AG09309 (cell line): Measurements from ENCODE around the gene LRGUK.

Experiments used
- DNase-seq: peaks from one replicate; pipeline ENCODE4 v3.0.0-alpha.2; 2010; ENCODE audit warnings: low read depth
- H3K4me3 ChIP-seq: 2 replicates; pipeline ENCODE4 v1.5.1; 2011; ENCODE audit warnings: mild to moderate bottlenecking, low read depth, low read length, moderate library complexity; ENCODE audit not compliant: control insufficient read depth
- TF ChIP-seq, protein P1 (sequence below): IDR thresholded peaks from 2 replicates; pipeline ENCODE4 v1.5.1; 2011; ENCODE audit warnings: mild to moderate bottlenecking, low read depth, low read length, inconsistent platforms; ENCODE audit not compliant: insufficient read depth, control insufficient read depth; ENCODE audit errors: missing control alignments

LRGUK gene

DNA sequence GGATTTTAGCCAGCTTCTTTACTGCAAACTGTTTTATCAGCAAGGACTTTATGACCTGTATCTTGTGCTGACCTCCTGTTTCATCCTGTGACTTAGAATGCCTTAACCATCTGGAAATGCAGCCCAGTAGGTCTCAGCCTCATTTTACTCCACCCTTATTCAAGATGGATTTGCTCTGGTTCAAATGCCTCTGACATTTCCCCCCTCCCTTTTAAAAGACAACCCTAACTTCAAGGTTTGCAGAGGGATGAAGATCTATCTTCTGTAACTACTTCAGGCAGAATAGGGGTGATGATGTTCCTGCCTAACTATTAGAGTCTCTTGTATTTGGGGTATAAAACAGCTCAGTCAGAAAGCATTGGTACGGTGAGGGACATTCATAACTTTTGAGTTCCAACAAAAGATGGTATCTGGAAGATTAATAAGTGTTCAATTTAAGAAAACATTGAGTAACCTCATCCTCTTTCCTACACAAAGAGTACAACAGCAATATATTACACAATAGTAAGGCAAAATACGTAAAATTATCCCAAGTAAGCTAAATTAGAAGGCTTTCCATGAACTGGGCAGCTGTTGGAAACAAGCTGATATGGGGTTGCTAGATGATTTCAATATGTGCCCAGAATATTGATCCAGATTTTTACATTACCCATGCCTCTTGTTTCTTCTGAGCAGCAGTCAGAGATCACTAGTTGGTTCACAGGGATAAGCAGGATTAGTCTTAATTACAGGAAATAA lies 40.0 kb upstream of the LRGUK start:
- H3K4me3 ChIP-seq: no peak overlapping the region
- TF ChIP-seq, protein P1, sequence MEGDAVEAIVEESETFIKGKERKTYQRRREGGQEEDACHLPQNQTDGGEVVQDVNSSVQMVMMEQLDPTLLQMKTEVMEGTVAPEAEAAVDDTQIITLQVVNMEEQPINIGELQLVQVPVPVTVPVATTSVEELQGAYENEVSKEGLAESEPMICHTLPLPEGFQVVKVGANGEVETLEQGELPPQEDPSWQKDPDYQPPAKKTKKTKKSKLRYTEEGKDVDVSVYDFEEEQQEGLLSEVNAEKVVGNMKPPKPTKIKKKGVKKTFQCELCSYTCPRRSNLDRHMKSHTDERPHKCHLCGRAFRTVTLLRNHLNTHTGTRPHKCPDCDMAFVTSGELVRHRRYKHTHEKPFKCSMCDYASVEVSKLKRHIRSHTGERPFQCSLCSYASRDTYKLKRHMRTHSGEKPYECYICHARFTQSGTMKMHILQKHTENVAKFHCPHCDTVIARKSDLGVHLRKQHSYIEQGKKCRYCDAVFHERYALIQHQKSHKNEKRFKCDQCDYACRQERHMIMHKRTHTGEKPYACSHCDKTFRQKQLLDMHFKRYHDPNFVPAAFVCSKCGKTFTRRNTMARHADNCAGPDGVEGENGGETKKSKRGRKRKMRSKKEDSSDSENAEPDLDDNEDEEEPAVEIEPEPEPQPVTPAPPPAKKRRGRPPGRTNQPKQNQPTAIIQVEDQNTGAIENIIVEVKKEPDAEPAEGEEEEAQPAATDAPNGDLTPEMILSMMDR: no peak
- DNase-seq: no peak

DNA sequence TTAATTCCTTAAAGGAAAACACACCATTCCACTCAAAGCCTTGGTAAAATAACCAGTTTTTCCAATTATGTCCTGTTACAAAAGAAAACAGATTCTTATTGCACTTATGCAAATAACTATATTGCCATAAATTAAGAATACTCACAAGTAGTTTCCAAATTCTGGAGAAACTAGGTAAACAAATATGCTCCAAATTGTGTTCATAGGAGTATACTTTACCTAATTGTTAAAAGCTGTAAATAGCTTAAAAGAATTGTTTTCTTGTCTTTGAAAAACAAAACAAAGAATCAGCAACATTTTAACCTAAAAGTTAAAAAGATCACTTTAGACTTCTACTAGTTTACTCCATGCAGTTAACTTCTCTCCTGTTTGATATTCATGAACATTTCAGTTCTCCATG lies 38.9 kb upstream of the LRGUK start:
- DNase-seq: no peak
- no peak overlapping the region for H3K4me3 ChIP-seq
- TF ChIP-seq, protein P1: no peak

DNA sequence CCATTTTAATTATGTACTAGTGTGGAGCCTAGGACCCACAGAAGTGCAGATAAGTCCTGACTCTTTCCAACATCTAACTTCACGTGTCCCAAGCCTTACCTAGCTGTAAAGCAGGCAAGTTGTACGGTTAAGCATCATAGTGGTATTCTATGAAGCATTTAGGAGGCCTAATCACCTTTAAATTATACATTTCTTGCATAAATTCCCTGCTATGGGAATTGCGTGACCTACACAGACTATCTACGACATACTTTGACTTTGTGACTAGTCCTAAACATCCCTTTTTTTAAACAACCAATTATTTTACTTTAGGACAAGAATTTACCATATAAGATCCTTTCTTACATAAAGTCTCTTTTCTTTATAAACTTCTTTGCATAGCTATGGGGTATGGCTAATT lies 37.7 kb upstream of the LRGUK start:
- TF ChIP-seq, protein P1: no peak
- no peak for DNase-seq

DNA sequence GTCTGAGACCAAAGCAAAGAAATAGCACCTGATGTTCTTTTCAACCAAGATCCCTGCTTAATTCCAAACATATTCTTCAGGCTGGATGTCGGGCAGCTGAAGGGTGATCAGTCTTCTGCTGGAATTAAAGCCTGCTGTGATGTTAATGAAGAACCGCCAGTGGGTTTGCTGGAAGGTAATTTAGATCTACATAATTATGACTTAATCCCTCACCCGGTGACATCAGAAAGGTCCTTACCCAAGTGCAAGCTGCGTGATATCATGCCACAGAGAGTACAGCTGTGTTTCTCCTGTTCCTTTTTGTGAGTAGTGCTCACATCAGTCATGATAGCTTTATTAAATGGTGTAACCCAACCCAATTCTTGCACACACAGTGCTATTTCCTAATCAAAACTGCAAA lies 29.1 kb upstream of the LRGUK start:
- TF ChIP-seq, protein P1: no peak
- no peak overlapping the region for H3K4me3 ChIP-seq
- no peak for DNase-seq

More for the DNA sequence above, 37.7 kb upstream of the LRGUK start:
- H3K4me3 ChIP-seq: no peak overlapping the region

DNA sequence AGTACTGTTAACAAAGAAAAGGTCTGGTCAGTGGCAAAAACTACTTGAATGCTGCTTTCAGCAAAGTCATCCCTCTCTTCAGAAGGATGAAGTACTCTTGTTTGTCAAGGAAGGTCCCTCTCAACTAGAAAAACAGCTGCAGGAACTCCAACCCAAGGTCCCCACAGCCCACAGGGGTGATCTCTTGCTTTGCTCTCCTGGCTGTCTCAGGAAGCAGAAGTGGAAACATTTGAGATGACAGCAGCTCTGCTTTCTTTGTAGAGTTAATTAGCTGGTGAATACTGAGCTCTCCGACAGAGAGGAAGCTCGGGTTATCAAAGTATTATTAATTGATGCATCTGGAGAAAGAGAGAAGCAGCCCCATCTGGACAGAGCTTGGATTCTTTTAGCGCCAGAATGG lies 25.4 kb upstream of the LRGUK start:
- no peak for DNase-seq
- TF ChIP-seq, protein P1: no peak
- no peak overlapping the region for H3K4me3 ChIP-seq

DNA sequence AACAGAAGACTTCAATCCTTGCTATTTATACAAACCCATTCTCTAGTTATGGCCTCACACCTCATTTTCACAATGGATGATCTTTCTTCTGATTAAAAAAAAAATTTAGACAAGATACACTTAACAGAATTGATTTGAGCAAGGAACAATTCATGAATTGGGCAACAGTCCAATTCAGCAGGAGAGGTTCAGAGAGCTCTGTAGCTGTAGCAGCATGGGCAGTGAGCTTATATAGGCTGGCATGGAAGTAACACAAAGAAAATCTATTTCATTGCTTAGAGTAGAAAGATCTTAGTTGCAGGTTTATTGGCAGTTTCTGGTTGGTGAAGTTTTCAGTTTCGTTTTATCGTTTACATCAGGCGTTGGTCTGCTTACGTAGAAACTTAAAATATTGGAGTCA lies 23.0 kb upstream of the LRGUK start:
- TF ChIP-seq, protein P1: no peak
- DNase-seq: no peak
- H3K4me3 ChIP-seq: no peak overlapping the region
